Stomach (tissue), 9 donors: Measurements from ENCODE around the gene OBSCN. TPM values are rescaled to one million over a fixed set of nuclear protein-coding genes. Genes with fewer than 3 reads are reported as not detected.
"Not testable (repeated sequence)": the region's sequence is repeated elsewhere in the genome, so short reads cannot be mapped to it uniquely, and the experiment has no call there.

ENCODE experiments used
- DNase-seq, 2 donors: peaks; one replicate each; pipeline versions ENCODE4 v3.0.0 to v3.0.0-alpha.2; 2013 to 2019
- H3K27ac ChIP-seq, 5 donors: fragments of 200-600 bp in 4 of 5; sonication (generic) in 4 of 5; one replicate each; pipeline ENCODE4 v1.5.1; 2013 to 2019; ENCODE audit warnings: mild to moderate bottlenecking in 1 of 5, moderate library complexity in 1 of 5
- H3K27me3 ChIP-seq, 3 donors: fragments of 200-600 bp; sonication (generic); one replicate each; pipeline ENCODE4 v1.5.1; 2017 to 2019; ENCODE audit warnings: mixed run types in 1 of 3
- H3K36me3 ChIP-seq, 4 donors: fragments of 200-600 bp; sonication (generic); 1 replicate in 3 of 4; 2 replicates in 1 of 4; pipeline ENCODE4 v1.5.1; 2016 to 2019
- H3K4me1 ChIP-seq, 4 donors: fragments of 200-600 bp; sonication (generic); one replicate each; pipeline ENCODE4 v1.5.1; 2016 to 2019
- H3K4me3 ChIP-seq, 4 donors: fragments of 200-600 bp; sonication (generic) in 3 of 4; one replicate each; pipeline ENCODE4 v1.5.1; 2016 to 2019; ENCODE audit warnings: mild to moderate bottlenecking in 1 of 4
- H3K9me3 ChIP-seq, 4 donors: fragments of 200-600 bp; sonication (generic); one replicate each; pipeline ENCODE4 v1.5.1; 2016 to 2019
- EP300 ChIP-seq: sonication (generic); formaldehyde crosslinking; IDR thresholded peaks from one replicate; pipeline ENCODE4 v1.6.1; 2017; ENCODE audit warnings: antibody characterized with exemption
- POLR2A ChIP-seq, 4 donors: fragments of 450-650 bp; IDR thresholded peaks; one replicate each; pipeline ENCODE4 v1.6.1; 2016; ENCODE audit warnings: antibody characterized with exemption in 4 of 4, control low read depth in 2 of 4, mild to moderate bottlenecking in 1 of 4, moderate library complexity in 1 of 4
- POLR2AphosphoS5 ChIP-seq, 3 donors: sonication (generic); formaldehyde crosslinking; IDR thresholded peaks; one replicate each; pipeline ENCODE4 v1.6.1; 2016; ENCODE audit warnings: antibody characterized with exemption in 3 of 3
- WGBS, 5 donors: extraction: QIAGEN DNeasy Blood & Tissue Kit in 3 of 5; methylation state at CpG; one replicate each; pipeline versions ENCODE4 v1.1.5 to v1.1.7; 2013 to 2018; 5-methylcytosine and 5-hydroxymethylcytosine counted together
- intact Hi-C: fragments of 100-400 bp; cut with DNase I; formaldehyde crosslinking; loops from one replicate; pipeline ENCODE4 v1.15.1; 2023; ENCODE audit warnings: low total_unique reads
- polyA plus RNA-seq, 3 donors: library from polyadenylated mRNA; stranded (reverse); fragments of 200-250 nt; gene quantifications; one replicate each; pipeline ENCODE4 v1.2.3, GENCODE V29; 2013
- total RNA-seq, 5 donors: library from RNA; depleted of rRNA; stranded (reverse); fragments of >200 nt; gene quantifications; one replicate each; pipeline versions ENCODE4 v1.1.0 to v1.2.3, GENCODE V29; 2014 to 2016
- TF ChIP-seq, protein P1 (sequence below), 7 experiments: fragments of 450-650 bp in 4 of 7; fragments of 200-600 bp in 3 of 7; sonication (generic) in 3 of 7; IDR thresholded peaks; one replicate each; pipeline ENCODE4 v1.5.1; 2016 to 2019; ENCODE audit warnings: antibody characterized with exemption in 7 of 7, control low read depth in 2 of 7, mild to moderate bottlenecking in 1 of 7
- donor health status: healthy with polysubstance abuse.
- donor health status: Bipolar disorder and iron deficiency.
- donor health status: healthy.

The OBSCN gene
- total and polyA plus RNA-seq, 8 donors: 7.2 to 111 (median 24.7) TPM

DNA sequence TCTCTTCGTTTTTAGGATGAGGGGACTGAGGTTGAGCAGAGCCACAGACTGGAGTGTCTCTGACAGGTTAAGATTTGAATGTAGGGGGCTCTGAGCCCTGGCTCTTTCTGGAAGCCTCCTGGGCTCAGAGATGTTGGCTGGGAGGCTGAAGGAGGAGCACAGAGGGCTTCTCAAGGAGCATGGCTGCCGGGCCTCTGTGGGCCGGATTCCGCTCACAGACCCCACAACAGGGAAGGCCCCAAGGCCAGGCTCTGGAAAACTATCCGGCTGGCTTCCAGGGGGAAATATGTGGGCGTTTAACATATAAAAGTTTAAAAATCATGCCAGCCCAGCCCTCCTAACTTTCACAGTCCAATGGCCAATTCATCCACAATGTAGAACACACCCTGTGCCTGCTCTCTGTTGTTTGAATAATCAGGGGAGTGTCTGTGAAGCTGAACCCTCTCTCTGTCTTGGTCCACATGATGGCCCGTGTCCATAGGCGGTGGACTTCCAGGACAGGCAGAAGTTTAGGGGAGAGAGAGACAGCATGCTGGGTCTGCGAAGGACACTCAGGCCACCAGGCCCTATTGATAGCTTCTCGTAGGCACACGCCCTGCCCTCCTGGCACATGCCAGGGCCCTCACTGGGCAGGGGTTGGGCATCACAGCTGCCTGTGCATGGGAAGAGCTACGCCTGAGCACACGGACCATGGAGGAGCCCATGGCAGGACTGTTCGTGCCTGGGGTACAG lies 10.8 kb downstream of the OBSCN start:
- DNase-seq: no peak
- intact Hi-C loops: no loop called here
- WGBS, 5 donors: 78 to 91% (median 89%) methylated on average over 14 of the region's 14 CpGs
- TF ChIP-seq, protein P1, sequence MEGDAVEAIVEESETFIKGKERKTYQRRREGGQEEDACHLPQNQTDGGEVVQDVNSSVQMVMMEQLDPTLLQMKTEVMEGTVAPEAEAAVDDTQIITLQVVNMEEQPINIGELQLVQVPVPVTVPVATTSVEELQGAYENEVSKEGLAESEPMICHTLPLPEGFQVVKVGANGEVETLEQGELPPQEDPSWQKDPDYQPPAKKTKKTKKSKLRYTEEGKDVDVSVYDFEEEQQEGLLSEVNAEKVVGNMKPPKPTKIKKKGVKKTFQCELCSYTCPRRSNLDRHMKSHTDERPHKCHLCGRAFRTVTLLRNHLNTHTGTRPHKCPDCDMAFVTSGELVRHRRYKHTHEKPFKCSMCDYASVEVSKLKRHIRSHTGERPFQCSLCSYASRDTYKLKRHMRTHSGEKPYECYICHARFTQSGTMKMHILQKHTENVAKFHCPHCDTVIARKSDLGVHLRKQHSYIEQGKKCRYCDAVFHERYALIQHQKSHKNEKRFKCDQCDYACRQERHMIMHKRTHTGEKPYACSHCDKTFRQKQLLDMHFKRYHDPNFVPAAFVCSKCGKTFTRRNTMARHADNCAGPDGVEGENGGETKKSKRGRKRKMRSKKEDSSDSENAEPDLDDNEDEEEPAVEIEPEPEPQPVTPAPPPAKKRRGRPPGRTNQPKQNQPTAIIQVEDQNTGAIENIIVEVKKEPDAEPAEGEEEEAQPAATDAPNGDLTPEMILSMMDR (IDR thresholded peaks at IDR 0.05): no peak
- TF ChIP-seq POLR2A (IDR thresholded peaks at IDR 0.05) (no peak), POLR2AphosphoS5 (IDR thresholded peaks at IDR 0.05) (no peak), EP300 (no peak)
- H3K27ac ChIP-seq: no peak overlapping the region
- H3K9me3 ChIP-seq: peaks cover 0 to 3% (median 0%) of the 10 kb centered on the region in 4 donors
- H3K27me3 ChIP-seq: peaks cover 0 to 9% (median 0%) of the 10 kb centered on the region in 3 donors
- peaks cover 0 to 33% (median 10%) of the 10 kb centered on the region in 4 donors for H3K36me3 ChIP-seq
- H3K4me1 ChIP-seq: peaks cover 0 to 8% (median 4%) of the 10 kb centered on the region in 4 donors
- no peak overlapping the region for H3K4me3 ChIP-seq

DNA sequence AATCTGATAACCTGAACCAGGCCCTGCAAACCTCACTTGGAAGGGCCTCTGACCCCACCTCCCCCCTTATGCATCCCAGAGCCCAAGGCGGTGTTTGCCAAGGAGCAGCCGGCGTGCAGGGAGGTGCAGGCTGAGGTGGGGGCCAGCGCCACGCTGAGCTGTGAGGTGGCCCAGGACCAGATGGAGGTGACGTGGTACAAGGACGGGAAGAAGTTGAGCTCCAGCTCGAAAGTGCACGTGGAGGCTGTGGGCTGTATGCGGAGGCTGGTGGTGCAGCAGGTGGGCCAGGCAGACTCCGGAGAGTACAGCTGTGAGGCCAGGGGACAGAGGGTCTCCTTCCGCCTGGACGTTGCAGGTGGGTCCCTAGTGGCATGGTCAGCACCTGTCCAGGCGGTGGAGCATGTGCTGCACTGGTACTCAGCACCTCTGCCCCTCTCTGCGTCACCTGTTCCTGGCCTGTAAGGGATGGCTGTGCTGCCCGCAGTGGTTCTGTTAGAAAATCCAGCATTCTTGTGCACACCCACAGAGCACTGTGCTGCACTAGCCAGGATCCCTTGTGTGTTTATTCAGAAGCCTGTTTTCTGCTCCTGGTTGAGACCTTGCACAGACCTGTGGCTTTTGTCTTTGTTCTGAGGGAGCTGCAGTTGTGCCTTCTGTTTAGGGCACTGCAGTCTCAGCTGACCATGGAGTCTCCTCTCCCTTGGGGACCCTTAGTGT lies 11.6 kb downstream of the OBSCN start:
- TF ChIP-seq POLR2A (IDR thresholded peaks at IDR 0.05) (no peak), EP300 (no peak), POLR2AphosphoS5 (IDR thresholded peaks at IDR 0.05) (no peak)
- TF ChIP-seq, protein P1 (IDR thresholded peaks at IDR 0.05): no peak
- Histone ChIP-seq H3K4me1 (peaks cover 0 to under 1% (median under 1%) of the 10 kb centered on the region in 4 donors), H3K36me3 (peaks cover 0 to 40% (median 13%) of the 10 kb centered on the region in 4 donors), H3K9me3 (peaks cover 0 to 10% (median 5%) of the 10 kb centered on the region in 4 donors), H3K4me3 (no peak overlapping the region), H3K27me3 (peaks cover 0 to 2% (median 0%) of the 10 kb centered on the region in 3 donors), H3K27ac (no peak overlapping the region)
- no peak for DNase-seq
- intact Hi-C loops: no loop called here
- 92 to 95% (median 94%) methylated on average over 15 to 16 of the region's 16 CpGs for WGBS, 5 donors

DNA sequence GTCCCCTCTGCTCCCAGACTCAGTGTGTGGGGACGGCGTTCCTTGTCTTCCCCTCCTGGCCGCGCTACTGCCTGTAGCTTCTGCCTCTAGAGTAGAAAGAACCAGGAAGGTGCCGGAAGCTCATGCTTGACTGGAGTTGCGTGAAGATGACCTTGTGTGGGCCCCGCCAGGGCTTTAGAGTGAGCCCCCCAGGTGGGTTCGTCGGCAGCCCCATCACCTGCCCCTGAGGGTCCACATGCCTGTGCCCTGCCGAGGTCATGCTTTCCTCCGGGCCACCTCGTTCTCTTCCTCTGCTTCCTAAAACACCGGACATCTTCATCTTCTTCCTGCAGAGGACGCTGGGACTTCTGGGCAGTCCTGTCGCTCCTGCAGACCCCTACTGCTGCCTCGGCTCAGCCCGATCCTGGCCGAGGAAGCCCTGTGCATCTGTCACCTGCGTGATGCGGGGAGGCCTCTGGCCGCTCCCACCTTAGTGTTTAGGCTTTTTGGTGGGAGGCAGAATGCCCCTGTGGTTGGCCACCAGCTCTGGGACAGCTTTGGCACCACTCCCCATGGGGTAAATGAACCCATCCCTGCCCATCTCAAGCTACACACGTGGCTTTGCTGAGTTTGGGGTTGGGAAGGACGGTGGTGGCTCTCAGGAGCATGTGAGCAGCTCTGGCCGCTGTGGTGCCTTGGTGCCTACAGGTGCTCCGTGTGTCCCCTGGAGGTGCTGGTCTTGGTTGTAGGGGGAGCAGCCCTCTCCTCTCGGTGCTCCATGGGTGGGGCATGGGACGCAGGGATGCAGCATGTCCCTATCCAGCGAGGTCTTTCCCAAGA lies 12.3 kb downstream of the OBSCN start:
- no peaks in the 10 kb centered on the region for H3K4me1 ChIP-seq
- H3K27me3 ChIP-seq: no peaks in the 10 kb centered on the region
- TF ChIP-seq POLR2A (IDR thresholded peaks at IDR 0.05): no peak
- no peak for TF ChIP-seq POLR2AphosphoS5 (IDR thresholded peaks at IDR 0.05)
- TF ChIP-seq, protein P1 (IDR thresholded peaks at IDR 0.05): no peak
- no peak overlapping the region for H3K27ac ChIP-seq
- no peak overlapping the region for H3K4me3 ChIP-seq
- no peak for DNase-seq
- peaks cover 3 to 48% (median 20%) of the 10 kb centered on the region in 4 donors for H3K36me3 ChIP-seq
- intact Hi-C loops: no loop called here
- 89 to 96% (median 94%) methylated on average over 24 to 28 of the region's 28 CpGs for WGBS, 5 donors
- H3K9me3 ChIP-seq: peaks cover 3 to 18% (median 12%) of the 10 kb centered on the region in 4 donors

DNA sequence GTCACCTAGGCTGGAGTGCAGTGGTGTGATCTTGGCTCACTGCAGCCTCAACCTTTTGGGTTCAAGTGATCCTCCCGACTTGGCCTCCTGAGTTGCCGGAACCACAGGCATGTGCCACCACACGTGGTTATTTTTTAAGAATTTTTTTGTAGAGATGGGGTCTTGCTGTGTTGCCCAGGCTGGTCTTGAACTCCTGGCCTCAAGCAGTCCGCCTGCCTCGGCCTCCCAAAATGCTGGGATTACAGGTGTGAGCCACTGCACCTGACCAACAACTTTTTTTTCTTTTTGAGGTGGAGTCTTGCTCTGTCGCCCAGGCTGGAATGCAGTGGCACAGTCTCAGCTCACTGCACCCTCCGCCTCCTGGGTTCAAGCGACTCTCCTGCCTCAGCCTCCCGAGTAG lies 13.3 kb downstream of the OBSCN start:
- H3K27ac ChIP-seq, intact Hi-C loops: not testable (repeated sequence)

More for the DNA sequence above, 13.3 kb downstream of the OBSCN start:
- H3K4me1 ChIP-seq, H3K27me3 ChIP-seq, H3K4me3 ChIP-seq, DNase-seq: not testable (repeated sequence)
- WGBS, 5 donors: 92 to 97% (median 95%) methylated on average over 9 of the region's 9 CpGs
- Histone ChIP-seq H3K9me3 (peaks cover 7 to 24% (median 18%) of the 10 kb centered on the region in 4 donors), H3K36me3 (peaks cover 3 to 55% (median 20%) of the 10 kb centered on the region in 4 donors)
